HUES64 (cell line): Measurements from ENCODE around the gene PRR5L.

Experiments
- H3K27ac ChIP-seq: 2 replicates; pipeline ENCODE4 v1.7.0; 2013; ENCODE audit warnings: low read depth, low read length, inconsistent platforms
- H3K27me3 ChIP-seq: 2 replicates; pipeline ENCODE4 v1.6.1; 2013; ENCODE audit warnings: mild to moderate bottlenecking, low read length; ENCODE audit not compliant: insufficient read depth
- H3K36me3 ChIP-seq: 2 replicates; pipeline ENCODE4 v1.6.1; 2013; ENCODE audit warnings: mild to moderate bottlenecking, low read length; ENCODE audit not compliant: insufficient read depth
- H3K4me1 ChIP-seq: 2 replicates; pipeline ENCODE4 v1.6.1; 2013; ENCODE audit warnings: mild to moderate bottlenecking, low read length, moderate library complexity; ENCODE audit not compliant: insufficient read depth
- H3K4me3 ChIP-seq: 2 replicates; pipeline ENCODE4 v1.5.1; 2013; ENCODE audit warnings: mild to moderate bottlenecking, low read length, moderate library complexity
- H3K9ac ChIP-seq: 2 replicates; pipeline ENCODE4 v1.6.1; 2013; ENCODE audit warnings: mild to moderate bottlenecking, low read depth, low read length
- H3K9me3 ChIP-seq: 2 replicates; pipeline ENCODE4 v1.6.1; 2013; ENCODE audit warnings: low read depth, low read length; ENCODE audit not compliant: insufficient read depth
- WGBS: fragments of 150-250, 120-280 bp; methylation state at CpG from one replicate; pipeline ENCODE4 v1.1.7; 2013; ENCODE audit warnings: missing lambda C conversion rate; 5-methylcytosine and 5-hydroxymethylcytosine counted together

The PRR5L gene

DNA sequence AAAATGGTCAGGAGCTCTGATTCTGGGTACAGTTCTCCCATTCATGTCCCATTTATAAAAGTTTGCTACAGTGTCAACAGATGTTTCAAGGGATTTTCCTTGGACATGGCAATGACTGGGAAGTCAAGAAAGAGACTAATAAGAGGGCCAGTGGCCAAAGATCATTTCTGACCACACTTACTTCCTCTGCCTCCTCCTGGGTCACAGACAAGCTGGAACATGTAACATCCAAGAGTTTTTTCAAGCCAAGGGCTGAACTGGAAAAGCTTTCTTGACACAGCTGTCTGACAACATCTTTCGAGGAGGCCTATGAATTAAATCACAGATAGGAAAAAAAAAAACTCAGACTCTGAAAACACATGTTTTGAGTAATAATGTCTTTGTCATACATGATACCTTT lies 15.6 kb upstream of the PRR5L start:
- Histone ChIP-seq H3K27ac (no peak overlapping the region), H3K27me3 (no peaks in the 10 kb centered on the region), H3K9me3 (no peaks in the 10 kb centered on the region), H3K4me1 (no peaks in the 10 kb centered on the region), H3K9ac (no peak overlapping the region), H3K4me3 (no peak overlapping the region), H3K36me3 (0 out of 2 replicates have a peak, but pooled peaks cover 3% of the 10 kb centered on the region)
- 100% methylated on average over 1 of the region's 1 CpG for WGBS

DNA sequence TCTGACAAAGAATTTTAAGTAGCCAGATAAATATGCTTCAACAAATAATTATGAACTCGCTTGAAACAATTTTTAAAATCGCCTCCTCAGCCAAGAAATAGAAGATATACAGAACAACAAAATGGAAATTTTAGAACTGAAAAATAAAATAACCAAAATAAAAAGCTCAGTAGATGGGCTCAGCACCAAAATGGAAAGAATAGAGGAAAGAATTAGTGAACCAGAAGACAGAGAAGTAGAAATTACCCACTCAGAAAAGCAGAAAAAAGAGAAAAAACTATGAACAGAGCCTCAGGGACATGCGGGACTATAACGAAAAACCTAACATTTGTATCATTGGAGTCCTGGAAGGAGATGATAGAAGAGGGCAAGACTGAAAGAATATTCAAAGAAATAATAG lies 14.2 kb upstream of the PRR5L start:
- Histone ChIP-seq H3K4me1 (no peaks in the 10 kb centered on the region), H3K9ac (no peak overlapping the region), H3K36me3 (no peaks in the 10 kb centered on the region), H3K27ac (no peak overlapping the region), H3K27me3 (no peaks in the 10 kb centered on the region), H3K9me3 (no peaks in the 10 kb centered on the region), H3K4me3 (no peak overlapping the region)
- WGBS: 80% methylated on average over 1 of the region's 4 CpGs

DNA sequence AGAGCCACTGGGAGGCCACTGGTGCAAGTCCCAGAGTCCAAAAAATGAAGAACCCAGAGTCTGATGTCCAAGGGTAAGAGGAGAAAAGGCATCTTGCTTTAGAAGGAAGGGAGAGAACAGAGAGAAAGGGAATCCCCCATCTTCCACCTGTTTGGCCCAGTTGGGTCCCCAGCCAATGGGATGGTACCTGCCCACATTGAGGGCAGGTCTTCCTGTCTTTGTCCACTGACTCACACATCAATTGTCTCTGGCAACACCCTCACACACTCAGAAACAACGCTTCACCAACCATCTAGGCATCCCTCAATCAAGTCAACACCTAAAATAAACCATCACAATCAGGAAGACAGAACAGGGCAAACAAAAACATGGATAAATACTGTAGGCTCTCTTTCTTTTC lies 13.2 kb upstream of the PRR5L start:
- Histone ChIP-seq H3K27me3 (no peaks in the 10 kb centered on the region), H3K27ac (no peak overlapping the region), H3K4me1 (no peaks in the 10 kb centered on the region), H3K9ac (no peak overlapping the region), H3K9me3 (no peaks in the 10 kb centered on the region), H3K4me3 (no peak overlapping the region), H3K36me3 (no peaks in the 10 kb centered on the region)
- 88% methylated on average over 1 of the region's 1 CpG for WGBS

DNA sequence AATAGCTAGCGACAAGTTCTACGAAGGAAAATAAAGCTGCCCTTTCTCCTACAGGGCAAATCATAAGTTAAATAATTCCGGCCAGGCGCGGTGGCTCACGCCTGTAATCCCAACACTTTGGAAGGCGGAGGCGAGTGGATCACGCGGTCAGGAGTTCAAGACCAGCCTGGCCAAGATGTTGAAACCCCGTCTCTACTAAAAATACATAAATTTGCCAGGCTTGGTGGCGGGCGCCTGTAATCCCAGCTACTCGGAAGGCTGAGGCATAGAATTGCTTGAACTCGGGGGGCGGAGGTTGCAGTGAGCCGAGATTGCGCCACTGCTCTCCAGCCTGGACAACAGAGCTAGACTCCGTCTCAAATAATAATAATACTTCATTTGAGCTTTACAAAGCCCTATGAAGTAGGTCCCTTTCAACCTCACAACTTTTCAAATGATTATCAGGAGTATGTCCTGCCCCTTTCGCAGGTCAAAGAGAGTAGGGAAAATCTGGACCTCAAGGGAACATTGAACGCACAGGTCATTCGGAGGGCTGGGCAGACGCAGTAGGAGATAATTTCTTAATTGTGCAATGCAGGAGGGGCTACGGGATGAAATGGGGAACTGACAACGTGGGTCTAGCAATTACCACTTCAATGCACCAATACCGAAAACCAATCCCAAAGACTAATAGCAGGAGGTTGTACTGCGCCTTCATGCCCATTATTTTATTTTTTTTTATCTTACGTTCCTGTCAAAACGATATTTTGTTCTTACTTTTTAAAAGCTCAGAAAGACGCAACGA lies 7.5 kb upstream of the PRR5L start:
- H3K4me3 ChIP-seq: peak overlapping the region; percentile 86
- H3K9ac ChIP-seq: peak overlapping the region; percentile 89
- H3K9me3 ChIP-seq: no peaks in the 10 kb centered on the region
- H3K4me1 ChIP-seq: no peaks in the 10 kb centered on the region
- peak overlapping the region; percentile 44 for H3K27ac ChIP-seq
- WGBS: 58% methylated on average over 31 of the region's 31 CpGs
- no peaks in the 10 kb centered on the region for H3K36me3 ChIP-seq
- H3K27me3 ChIP-seq: peaks cover 18% of the 10 kb centered on the region

DNA sequence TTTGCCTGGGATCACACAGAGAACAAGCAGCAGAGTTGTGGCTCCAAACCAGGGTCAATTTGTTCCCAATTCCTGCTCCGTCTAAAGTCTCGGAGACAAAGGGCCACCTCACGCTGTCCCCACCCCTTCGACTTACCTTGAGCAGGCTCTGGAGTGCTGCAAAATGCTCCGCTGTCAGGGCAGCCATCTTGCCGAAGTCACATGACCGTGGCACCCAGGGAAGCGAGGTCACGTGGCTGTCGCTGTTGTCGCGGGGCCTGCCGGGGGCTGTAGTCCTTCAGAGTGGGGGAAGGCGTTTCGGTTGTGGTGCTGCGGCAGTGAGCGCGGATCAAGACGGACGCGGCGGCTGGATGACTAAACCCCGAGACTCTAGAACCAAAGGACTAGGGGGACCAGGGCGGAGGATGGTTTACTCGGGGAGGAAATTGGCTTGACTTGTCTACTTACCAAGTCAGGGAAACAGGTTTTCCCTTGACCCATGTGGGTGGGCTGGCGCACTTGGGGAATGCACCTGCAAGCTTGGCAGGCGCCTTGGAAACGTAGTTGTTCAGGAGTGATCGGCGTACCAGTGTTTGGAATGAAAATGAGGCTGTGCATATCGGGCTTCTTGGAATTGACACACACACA lies 6.7 kb upstream of the PRR5L start, which contains the start of gene COMMD9:
Gene COMMD9, minus strand, starts transcription at position 199 of the 627 bp plus-strand sequence. Its CDS starts 12 bp downstream, at position 187.
- Histone ChIP-seq H3K9me3 (no peaks in the 10 kb centered on the region), H3K27me3 (peaks cover 18% of the 10 kb centered on the region), H3K27ac (peak within 1 kb of the TSS; percentile 44), H3K36me3 (no peaks in the 10 kb centered on the region), H3K4me1 (no peaks in the 10 kb centered on the region), H3K4me3 (peak within 1 kb of the TSS; percentile 86), H3K9ac (peak within 1 kb of the TSS; percentile 89)
- WGBS: 2% methylated on average over 30 of the region's 31 CpGs

DNA sequence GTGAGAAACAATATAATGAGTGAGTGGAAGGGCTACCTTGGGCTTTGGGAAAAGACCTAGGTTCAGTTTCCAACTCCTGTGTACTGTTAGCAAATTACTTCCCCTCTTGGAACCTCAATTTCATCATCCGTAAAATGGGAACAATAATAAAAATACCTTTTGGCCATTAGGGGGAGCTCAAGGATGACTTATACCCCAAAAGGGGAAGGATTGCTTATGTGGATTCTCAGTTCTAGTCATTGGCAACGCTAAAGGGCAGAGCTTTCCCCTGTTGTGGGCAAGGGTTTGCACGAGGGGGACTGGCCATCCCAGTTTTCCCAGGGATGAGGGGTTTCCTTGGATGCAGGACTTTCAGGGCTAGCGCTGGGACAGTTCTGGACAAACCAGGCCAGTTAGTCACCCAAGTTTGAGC lies 3.8 kb upstream of the PRR5L start:
- 42% methylated on average over 4 of the region's 4 CpGs for WGBS
- H3K9ac ChIP-seq: no peak overlapping the region
- H3K4me1 ChIP-seq: no peaks in the 10 kb centered on the region
- no peak overlapping the region for H3K27ac ChIP-seq
- no peak overlapping the region for H3K4me3 ChIP-seq
- no peaks in the 10 kb centered on the region for H3K9me3 ChIP-seq
- H3K27me3 ChIP-seq: peaks cover 18% of the 10 kb centered on the region
- no peaks in the 10 kb centered on the region for H3K36me3 ChIP-seq

DNA sequence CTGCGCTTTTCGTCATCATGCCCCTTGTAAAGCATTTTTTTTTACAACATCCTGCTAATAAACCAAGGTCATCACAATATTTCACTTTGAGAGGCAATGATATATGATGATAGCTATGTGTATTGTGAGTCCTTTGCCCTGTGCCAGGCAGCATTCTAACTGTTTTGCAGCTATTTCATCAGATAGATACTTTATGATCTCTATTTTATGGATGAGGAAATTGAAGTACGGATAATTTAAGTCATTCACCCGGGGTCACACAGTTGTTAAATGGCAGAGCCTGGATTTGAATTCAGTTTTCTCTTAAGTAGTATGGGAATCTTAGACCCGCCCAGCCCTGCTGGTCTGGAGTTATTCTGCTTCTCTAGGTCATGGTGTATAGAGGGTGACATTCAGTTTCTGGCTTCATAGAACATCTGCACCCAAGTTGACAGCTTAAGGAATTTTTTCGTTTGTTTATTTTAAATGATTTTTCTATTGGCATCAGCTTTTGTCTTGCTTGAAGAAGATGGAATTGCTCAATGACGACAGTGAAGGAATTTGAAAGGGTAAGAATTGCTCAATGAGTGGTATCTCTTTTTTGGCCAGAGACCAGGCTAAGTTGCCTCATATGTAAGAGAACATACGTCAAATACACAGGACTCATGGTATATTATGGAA lies 926 bp downstream of the PRR5L start:
- H3K4me1 ChIP-seq: no peaks in the 10 kb centered on the region
- no peak overlapping the region for H3K27ac ChIP-seq
- no peak overlapping the region for H3K4me3 ChIP-seq
- no peaks in the 10 kb centered on the region for H3K9me3 ChIP-seq
- WGBS: 91% methylated on average over 8 of the region's 8 CpGs
- no peaks in the 10 kb centered on the region for H3K27me3 ChIP-seq
- no peak overlapping the region for H3K9ac ChIP-seq
- no peaks in the 10 kb centered on the region for H3K36me3 ChIP-seq

DNA sequence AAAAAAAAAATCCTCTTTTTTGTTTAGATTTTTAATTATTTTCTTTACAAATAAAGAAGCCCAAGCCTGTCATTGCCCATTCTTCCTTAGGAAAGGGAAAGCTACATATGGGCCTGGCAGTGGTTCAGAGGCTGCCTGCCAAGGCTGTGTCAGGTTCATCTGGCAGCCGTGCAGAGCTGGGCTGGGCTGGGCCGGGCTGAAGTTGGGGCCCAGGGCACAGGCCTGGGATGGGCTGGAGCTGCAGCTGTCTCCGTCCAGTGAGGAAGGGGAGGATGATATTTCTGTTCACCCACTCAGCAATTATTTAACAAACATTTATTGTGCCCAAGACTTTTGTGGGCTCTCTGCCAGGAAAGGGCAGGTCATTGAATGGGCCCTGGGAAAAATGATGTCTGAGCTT lies 4.6 kb downstream of the PRR5L start:
- Histone ChIP-seq H3K4me3 (no peak overlapping the region), H3K9ac (no peak overlapping the region), H3K9me3 (no peaks in the 10 kb centered on the region), H3K4me1 (no peaks in the 10 kb centered on the region), H3K27me3 (no peaks in the 10 kb centered on the region), H3K36me3 (no peaks in the 10 kb centered on the region), H3K27ac (no peak overlapping the region)
- 87% methylated on average over 2 of the region's 3 CpGs for WGBS

DNA sequence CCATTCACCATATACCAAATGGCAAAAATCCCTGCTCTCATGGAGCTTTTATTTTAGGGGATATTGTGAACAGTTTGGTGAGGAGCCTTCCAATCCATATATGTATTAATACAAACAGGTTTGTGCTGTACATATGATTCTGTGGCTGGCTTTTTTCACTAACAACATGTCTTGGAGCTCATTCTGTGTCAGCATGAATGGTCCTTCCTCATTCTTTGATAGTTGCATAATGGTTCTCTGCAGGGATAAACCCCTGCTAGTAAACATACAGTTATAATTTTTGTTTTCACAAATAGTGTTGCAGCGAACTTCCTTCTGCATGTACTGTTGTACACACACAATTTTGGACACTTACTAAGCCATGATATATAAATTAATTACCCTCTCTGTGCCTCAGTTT lies 8.3 kb downstream of the PRR5L start:
- H3K36me3 ChIP-seq: no peaks in the 10 kb centered on the region
- no peaks in the 10 kb centered on the region for H3K9me3 ChIP-seq
- no peaks in the 10 kb centered on the region for H3K4me1 ChIP-seq
- no peaks in the 10 kb centered on the region for H3K27me3 ChIP-seq
- no peak overlapping the region for H3K27ac ChIP-seq
- WGBS: 80% methylated on average over 1 of the region's 1 CpG
- no peak overlapping the region for H3K9ac ChIP-seq
- H3K4me3 ChIP-seq: no peak overlapping the region

DNA sequence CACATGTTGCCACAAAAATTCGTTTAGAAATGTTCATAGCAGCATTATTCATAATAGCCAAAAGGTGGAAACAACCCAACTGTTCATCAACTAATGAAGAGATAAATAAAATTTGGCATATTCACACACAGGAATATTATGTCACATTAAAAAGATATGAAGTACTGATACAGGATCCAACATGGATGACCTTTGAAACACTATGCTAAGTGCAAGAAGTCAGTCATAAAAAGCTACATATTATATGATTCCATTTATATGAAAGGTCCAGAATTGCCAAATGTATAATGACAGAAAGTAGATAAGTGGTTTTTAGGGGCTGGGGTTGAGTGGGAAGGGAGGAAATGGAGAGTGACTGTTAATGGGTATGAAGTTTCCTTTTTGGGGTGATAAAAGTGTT lies 9.0 kb downstream of the PRR5L start:
- Histone ChIP-seq H3K4me1 (no peaks in the 10 kb centered on the region), H3K4me3 (no peak overlapping the region), H3K27me3 (no peaks in the 10 kb centered on the region), H3K27ac (no peak overlapping the region), H3K9me3 (no peaks in the 10 kb centered on the region), H3K9ac (no peak overlapping the region), H3K36me3 (no peaks in the 10 kb centered on the region)
- 59% methylated on average over 1 of the region's 1 CpG for WGBS

DNA sequence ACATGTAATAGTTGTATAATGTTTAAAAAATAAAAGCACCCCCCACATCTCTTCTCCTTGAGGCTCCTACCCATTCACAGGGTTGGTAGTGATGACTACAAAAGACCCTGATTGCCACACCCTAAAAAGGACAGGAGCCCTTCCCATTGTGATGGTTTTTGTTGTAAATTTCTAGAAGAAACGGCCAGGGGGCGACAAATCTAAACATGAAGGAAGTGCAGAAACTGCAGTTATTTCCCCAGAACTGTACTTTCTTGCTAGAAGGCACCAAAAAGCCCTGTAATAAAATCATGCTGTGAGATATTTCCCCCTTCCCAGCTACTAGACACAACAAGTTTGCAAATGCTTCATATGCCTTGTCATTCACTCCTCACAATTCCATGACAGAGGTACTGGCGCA lies 10.8 kb downstream of the PRR5L start:
- Histone ChIP-seq H3K27me3 (no peaks in the 10 kb centered on the region), H3K4me1 (no peaks in the 10 kb centered on the region), H3K27ac (no peak overlapping the region), H3K4me3 (no peak overlapping the region), H3K9me3 (no peaks in the 10 kb centered on the region), H3K36me3 (no peaks in the 10 kb centered on the region), H3K9ac (no peak overlapping the region)
- 35% methylated on average over 3 of the region's 3 CpGs for WGBS
